CD14-positive monocyte (primary cell): Measurements from ENCODE around the gene STK36. TPM values are rescaled to one million over a fixed set of nuclear protein-coding genes. Genes with fewer than 3 reads are reported as not detected.

Experiments used
- DNase-seq, 3 donors: peaks; one replicate each; pipeline ENCODE4 v3.0.0-alpha.2; 2011 to 2022
- H2AFZ ChIP-seq: 2 replicates; pipeline ENCODE4 v1.6.0; 2012; ENCODE audit warnings: mild to moderate bottlenecking, low read depth, low read length, inconsistent platforms; ENCODE audit not compliant: insufficient read depth, poor library complexity, severe bottlenecking
- H3K27ac ChIP-seq, 2 donors: 1 replicate in 1 of 2; 2 replicates in 1 of 2; pipeline ENCODE4 v1.5.1; 2012 to 2013; ENCODE audit warnings: low read length in 2 of 2, control low read depth in 1 of 2, inconsistent platforms in 1 of 2, low read depth in 1 of 2, mild to moderate bottlenecking in 1 of 2
- H3K27me3 ChIP-seq, 2 donors: one replicate each; pipeline versions ENCODE4 v1.6.0 to v1.6.1; 2011 to 2013; ENCODE audit warnings: low read length in 2 of 2; ENCODE audit not compliant: control insufficient read depth in 2 of 2, insufficient read depth in 2 of 2
- H3K36me3 ChIP-seq, 2 donors: replicated peaks in 1 of 2; 1 replicate in 1 of 2; 2 replicates in 1 of 2; pipeline versions ENCODE4 v1.5.1 to v1.6.1; 2012 to 2013; ENCODE audit warnings: low read length in 2 of 2, control low read depth in 1 of 2, inconsistent platforms in 1 of 2, mild to moderate bottlenecking in 1 of 2; ENCODE audit not compliant: insufficient read depth in 2 of 2, control insufficient read depth in 1 of 2
- H3K4me1 ChIP-seq, 2 donors: 1 replicate in 1 of 2; 2 replicates in 1 of 2; pipeline versions ENCODE4 v1.5.1 to v1.6.1; 2012 to 2013; ENCODE audit warnings: low read length in 2 of 2, control low read depth in 1 of 2, inconsistent platforms in 1 of 2, mild to moderate bottlenecking in 1 of 2, moderate library complexity in 1 of 2; ENCODE audit not compliant: insufficient read depth in 2 of 2, control insufficient read depth in 1 of 2
- H3K4me2 ChIP-seq: replicated peaks from 2 replicates; pipeline ENCODE3; 2012; ENCODE audit warnings: low read length, moderate library complexity, mild to moderate bottlenecking; ENCODE audit not compliant: poor library complexity, severe bottlenecking; ENCODE audit errors: extremely low read depth
- H3K4me3 ChIP-seq, 3 experiments: fragments of 200-600 bp in 1 of 3; sonication (generic) in 1 of 3; replicated peaks in 1 of 3; 1 replicate in 2 of 3; 2 replicates in 1 of 3; pipeline ENCODE4 v1.5.1; 2011 to 2013; ENCODE audit warnings: low read length in 3 of 3, mild to moderate bottlenecking in 3 of 3, control low read depth in 2 of 3, low read depth in 2 of 3, inconsistent platforms in 1 of 3, moderate library complexity in 1 of 3
- H3K79me2 ChIP-seq: 2 replicates; pipeline ENCODE4 v1.6.0; 2012; ENCODE audit warnings: mild to moderate bottlenecking, control low read depth, inconsistent platforms, low read length, moderate library complexity; ENCODE audit not compliant: insufficient read depth
- H3K9ac ChIP-seq: 2 replicates; pipeline ENCODE4 v1.6.0; 2017; ENCODE audit warnings: low read length, mild to moderate bottlenecking; ENCODE audit not compliant: insufficient read depth, poor library complexity, severe bottlenecking
- H3K9me3 ChIP-seq, 2 donors: replicated peaks in 1 of 2; 1 replicate in 1 of 2; 2 replicates in 1 of 2; pipeline versions ENCODE4 v1.5.1 to v1.6.1; 2012 to 2013; ENCODE audit warnings: low read length in 2 of 2, control low read depth in 1 of 2; ENCODE audit not compliant: control insufficient read depth in 1 of 2, insufficient read depth in 1 of 2
- H4K20me1 ChIP-seq: 2 replicates; pipeline ENCODE4 v1.6.0; 2012; ENCODE audit warnings: mild to moderate bottlenecking, low read length, control low read depth, moderate library complexity; ENCODE audit not compliant: insufficient read depth
- H3K27ac Mint-ChIP-seq, 7 donors: one replicate each; pipeline ENCODE4 v1.8.0; 2020; ENCODE audit warnings: mild to moderate bottlenecking in 7 of 7, mixed read lengths in 7 of 7, moderate library complexity in 6 of 7, inconsistent platforms in 2 of 7
- H3K27me3 Mint-ChIP-seq, 3 donors: one replicate each; pipeline ENCODE4 v1.8.0; 2021 to 2022; ENCODE audit warnings: low read depth in 3 of 3, mild to moderate bottlenecking in 3 of 3, mixed read lengths in 3 of 3, moderate library complexity in 3 of 3, inconsistent platforms in 1 of 3
- H3K36me3 Mint-ChIP-seq, 2 donors: one replicate each; pipeline ENCODE4 v1.8.0; 2020; ENCODE audit warnings: mixed read lengths in 2 of 2, inconsistent platforms in 1 of 2, mild to moderate bottlenecking in 1 of 2
- H3K4me1 Mint-ChIP-seq: one replicate; pipeline ENCODE4 v1.8.0; 2020; ENCODE audit warnings: mild to moderate bottlenecking, mixed read lengths
- H3K4me3 Mint-ChIP-seq, 2 donors: one replicate each; pipeline ENCODE4 v1.8.0; 2020; ENCODE audit warnings: mild to moderate bottlenecking in 2 of 2, mixed read lengths in 2 of 2, moderate library complexity in 1 of 2
- H3K9me3 Mint-ChIP-seq, 7 donors: one replicate each; pipeline ENCODE4 v1.8.0; 2020 to 2022; ENCODE audit warnings: mixed read lengths in 7 of 7, mild to moderate bottlenecking in 6 of 7, moderate library complexity in 6 of 7, inconsistent platforms in 2 of 7
- CTCF ChIP-seq: fragments of 200-600 bp; IDR thresholded peaks from one replicate; pipeline ENCODE4 v1.8.0; 2022; ENCODE audit warnings: antibody characterized with exemption, mild to moderate bottlenecking
- WGBS: methylation state at CpG from one replicate; pipeline ENCODE4 v1.1.5; 2013; ENCODE audit warnings: missing lambda C conversion rate; ENCODE audit not compliant: insufficient coverage; 5-methylcytosine and 5-hydroxymethylcytosine counted together
- intact Hi-C, 2 donors: fragments of 100-400 bp; cut with micrococcal nuclease; formaldehyde crosslinking; loops; one replicate each; pipeline versions ENCODE4 v1.15.0 to v1.15.1; 2023
- polyA minus RNA-seq: library from RNA; depleted of rRNA, polyadenylated mRNA; stranded (reverse); fragments of >200 nt; gene quantifications from 2 replicates; pipeline ENCODE4 v1.2.3, GENCODE V29; 2012
- polyA plus RNA-seq, 3 donors: library from polyadenylated mRNA; depleted of rRNA in 1 of 3; unstranded in 2 of 3; stranded (reverse) in 1 of 3; fragments of 300-500 nt in 2 of 3; fragments of >200 nt in 1 of 3; fragmentation: Illumina TruSeq in 2 of 3; gene quantifications; 1 replicate in 2 of 3; 2 replicates in 1 of 3; pipeline ENCODE4 v1.2.3, GENCODE V29; 2012 to 2021
- total RNA-seq, 12 experiments: library from RNA in 1 of 12; stranded (reverse) in 1 of 12; fragments of 120-200 nt in 1 of 12; gene quantifications; one replicate each; pipeline ENCODE4 v1.2.4 and lab custom pipeline; 2013 to 2026; ENCODE audit warnings: mixed read lengths in 6 of 12, inconsistent platforms in 1 of 12

The STK36 gene
- 10.2 TPM for total RNA-seq (2013)
- polyA plus RNA-seq (10 to 100 TPM in 1 of 3 donors, 1 to 10 TPM in 2; 1.3 to 36.2 (median 3.3) TPM), polyA minus RNA-seq (3.4 and 5.1 TPM in 2 replicates), total RNA-seq (lab: John Stamatoyannopoulos, UW) (3.9 to 15.4 (median 8.6) reads per million in 11 experiments)

- under 1% methylated on average over 41 of the region's 49 CpGs for WGBS
- Histone ChIP-seq H3K4me1 (peaks cover 16 to 20% of the 10 kb centered on the region in 2 donors), H3K36me3 (peaks cover 14 to 21% of the 10 kb centered on the region in 2 donors), H3K9ac (peak within 1 kb of the TSS; percentile 76), H3K9me3 (no peaks in the 10 kb centered on the region), H3K27me3 (no peaks in the 10 kb centered on the region), H3K27ac (peak within 1 kb of the TSS; percentile 27 to 81), H3K79me2 (peaks cover 24% of the 10 kb centered on the region), H3K4me3 (peak within 1 kb of the TSS; percentile 55 to 98 (median 62)), H4K20me1 (no peaks in the 10 kb centered on the region), H2AFZ (peak within 1 kb of the TSS; percentile 98), H3K4me2 (peak within 1 kb of the TSS; percentile 91)
- TF ChIP-seq CTCF: no peak
- intact Hi-C loops: loop anchor here in 1 of 2 donors (10.0 kb wide), 1 partner anchor 267 kb away; no protein-coding TSS in a partner anchor
- DNase-seq: peak; percentile 54 to 75 (median 68)
- Mint-ChIP-seq H3K9me3 (no peaks in the 10 kb centered on the region), H3K36me3 (peaks cover 16 to 21% of the 10 kb centered on the region in 2 donors), H3K4me3 (peak within 1 kb of the TSS; percentile 96 to 99), H3K27me3 (no peaks in the 10 kb centered on the region), H3K4me1 (peaks cover 22% of the 10 kb centered on the region), H3K27ac (peak within 1 kb of the TSS; percentile 86 to 97 (median 90))
Observed at GRCh38 chr2:218671654-218672566, at the start of gene STK36, which contains the start of gene RNF25. TSS of gene STK36 (plus strand) at chr2:218672086. CDS start at chr2:218672830, 744 bp downstream. TSS of gene RNF25 (minus strand) at chr2:218672002. CDS start at chr2:218671970, 32 bp downstream.

GRCh38 chr2:218622606-218623365 is 49.1 kb upstream of the STK36 start:
- peak in 2 of 3 donors; percentile 15 to 16 for DNase-seq
- Mint-ChIP-seq H3K9me3 (peaks cover 0 to 1% (median 0%) of the 10 kb centered on the region in 7 donors), H3K27ac (peak overlapping the region; percentile 32 to 89 (median 76)), H3K4me3 (peak overlapping the region in 1 of 2 donors; percentile 63), H3K27me3 (peaks cover 0 to 4% (median 2%) of the 10 kb centered on the region in 3 donors), H3K36me3 (no peaks in the 10 kb centered on the region), H3K4me1 (peaks cover 19% of the 10 kb centered on the region)
- peak overlapping the region; percentile 62 for H2AFZ ChIP-seq
- peak overlapping the region in 1 of 3 experiments; percentile 31 for H3K4me3 ChIP-seq
- WGBS: 51% methylated on average over 4 of the region's 7 CpGs
- no peaks in the 10 kb centered on the region for H4K20me1 ChIP-seq
- H3K4me2 ChIP-seq: peak overlapping the region; percentile 48
- no peaks in the 10 kb centered on the region for H3K79me2 ChIP-seq
- H3K9me3 ChIP-seq: no peaks in the 10 kb centered on the region
- H3K4me1 ChIP-seq: peaks cover 18% of the 10 kb centered on the region in 2 donors
- no peak for TF ChIP-seq CTCF
- no peaks in the 10 kb centered on the region for H3K27me3 ChIP-seq
- H3K36me3 ChIP-seq: no peaks in the 10 kb centered on the region
- intact Hi-C loops: no loop called here
- peak overlapping the region; percentile 19 for H3K9ac ChIP-seq
- peak overlapping the region in 1 of 2 donors; percentile 69 for H3K27ac ChIP-seq
